Measurements from ENCODE around the gene IGFL1.
"Not testable (repeated sequence)": the region's sequence is repeated elsewhere in the genome, so short reads cannot be mapped to it uniquely, and the experiment has no call there.

Gene IGFL1

DNA sequence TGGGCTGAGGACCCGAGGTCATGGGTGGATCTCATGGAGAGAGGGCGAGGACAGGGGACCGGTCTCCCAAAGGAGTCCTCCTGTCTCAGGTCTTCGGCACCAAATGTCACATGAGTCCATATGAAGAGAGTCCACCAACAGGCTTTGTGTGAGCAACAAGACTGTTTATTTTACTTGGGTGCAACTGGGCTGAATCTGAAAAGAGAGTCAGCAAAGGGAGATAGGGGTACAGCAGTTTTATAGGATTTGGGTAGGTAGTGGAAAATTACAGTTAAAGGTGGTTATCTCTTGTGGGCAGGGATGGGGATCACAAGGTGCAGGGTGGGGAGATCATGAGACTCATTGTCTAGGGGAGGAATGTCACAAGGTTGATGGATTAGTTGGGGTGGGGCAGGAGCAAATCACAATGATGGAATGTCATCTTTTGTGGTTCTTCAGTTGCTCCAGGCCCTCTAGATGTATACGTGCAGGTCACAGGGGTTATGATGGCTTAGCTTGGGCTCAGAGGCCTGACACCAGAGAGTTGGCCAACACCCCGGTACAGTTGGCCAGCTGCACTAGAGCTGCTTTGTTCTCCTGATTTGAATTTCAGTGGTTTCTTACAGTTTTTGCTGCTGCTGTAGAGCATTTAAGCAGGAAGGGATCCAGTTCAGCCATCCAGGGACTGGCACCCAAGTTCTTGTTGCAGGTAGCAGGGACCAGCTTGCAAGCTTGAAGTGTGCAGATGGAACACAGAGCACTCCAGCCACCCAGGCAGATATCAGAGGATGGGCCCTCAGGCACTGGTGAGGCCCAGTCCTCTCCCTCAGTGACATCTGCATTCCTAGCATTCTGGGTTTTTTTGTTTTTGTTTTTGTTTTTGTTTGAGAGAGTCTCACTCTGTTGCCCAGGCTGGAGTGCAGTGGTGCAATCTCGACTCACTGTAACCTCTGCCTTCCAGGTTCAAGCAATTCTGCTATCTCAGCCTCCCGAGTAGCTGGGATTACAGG is 26.4 kb upstream of the IGFL1 start:
- no peak for DNase-seq

DNA sequence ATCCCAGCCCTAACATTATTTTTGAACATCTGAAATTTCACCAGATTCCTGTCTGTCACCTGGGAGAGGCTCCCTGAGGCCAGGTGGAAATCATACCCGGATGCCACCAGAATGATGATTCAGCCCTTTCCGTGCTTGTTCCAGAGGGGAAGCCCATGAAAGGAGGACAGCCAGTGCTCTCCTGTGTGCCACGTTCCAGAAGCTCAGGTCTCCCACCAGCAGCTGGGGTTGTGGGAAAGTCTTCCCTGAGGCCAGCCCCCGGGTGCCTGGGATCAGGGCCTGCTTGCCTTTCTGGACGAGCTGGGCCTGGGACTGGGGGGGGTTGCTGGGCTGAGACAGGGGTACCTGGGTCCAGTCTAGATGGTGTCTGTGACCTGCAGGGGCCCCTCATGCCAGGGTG is 25.5 kb upstream of the IGFL1 start:
- no peak for DNase-seq

- no peak for DNase-seq
Measured at GRCh38 chr19:46205183-46205984, 24.2 kb upstream of the IGFL1 start.

DNA sequence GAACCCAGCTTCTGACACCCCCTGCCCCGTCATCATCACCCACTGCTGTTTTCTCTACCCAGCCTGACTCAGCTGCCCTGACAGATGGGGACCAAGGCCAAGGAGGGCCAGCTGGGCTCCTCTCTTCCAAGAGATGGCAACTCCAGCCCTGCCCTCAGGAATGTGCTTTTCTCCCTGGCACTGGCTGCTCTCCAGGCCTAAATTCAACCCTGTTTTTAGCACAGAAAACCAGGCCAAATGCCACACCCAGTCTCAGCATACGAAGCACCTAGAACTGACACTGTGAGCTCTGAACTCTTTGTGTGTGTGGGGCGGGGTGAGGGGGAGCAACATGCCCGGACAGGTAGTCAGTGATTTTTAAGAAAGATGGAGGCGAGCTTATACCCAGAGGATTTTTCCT is 23.4 kb upstream of the IGFL1 start:
- DNase-seq = no peak

- DNase-seq = no peak
Measured at GRCh38 chr19:46206682-46207081, 22.9 kb upstream of the IGFL1 start.

- not testable (repeated sequence) for DNase-seq
Measured at GRCh38 chr19:46207858-46208257, 21.7 kb upstream of the IGFL1 start.

GRCh38 chr19:46209051-46209450 is 20.5 kb upstream of the IGFL1 start:
- DNase-seq = no peak

GRCh38 chr19:46209472-46209871 is 20.1 kb upstream of the IGFL1 start:
- DNase-seq = no peak

- DNase-seq = no peak
Measured at GRCh38 chr19:46210669-46211068, 18.9 kb upstream of the IGFL1 start.

DNA sequence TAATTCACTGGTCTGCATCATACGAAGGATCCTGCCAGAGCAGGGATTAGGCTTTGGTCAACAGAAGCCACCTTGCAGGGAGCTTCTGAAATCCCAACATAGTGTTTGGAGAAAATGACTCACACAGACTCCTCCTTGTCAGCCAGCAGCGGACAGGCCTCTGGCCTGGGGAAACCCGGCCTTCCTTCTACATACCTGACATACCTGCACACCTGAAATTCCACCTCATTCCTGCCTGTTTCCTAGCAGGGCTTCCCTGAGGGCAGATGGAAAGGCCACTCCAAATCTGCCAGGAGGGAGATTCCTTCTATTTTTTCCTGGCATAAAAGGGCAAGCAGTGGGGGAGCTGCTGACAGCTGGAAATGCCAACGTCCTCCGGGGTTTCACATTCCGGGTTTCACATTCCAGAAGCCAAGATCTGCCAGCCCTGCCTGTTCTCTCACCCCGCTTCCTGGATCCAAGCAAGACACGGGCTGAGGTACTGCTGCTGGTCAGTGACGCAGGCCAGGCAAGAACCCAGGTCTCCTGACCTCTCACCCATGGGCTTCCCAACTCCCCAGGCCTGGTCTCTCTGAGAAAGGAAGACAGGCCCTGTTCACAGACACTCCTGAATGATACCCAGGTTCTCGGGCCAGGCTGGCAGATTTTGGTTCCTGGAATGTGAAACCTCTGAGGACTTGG is 18.2 kb upstream of the IGFL1 start:
- no peak for DNase-seq

DNA sequence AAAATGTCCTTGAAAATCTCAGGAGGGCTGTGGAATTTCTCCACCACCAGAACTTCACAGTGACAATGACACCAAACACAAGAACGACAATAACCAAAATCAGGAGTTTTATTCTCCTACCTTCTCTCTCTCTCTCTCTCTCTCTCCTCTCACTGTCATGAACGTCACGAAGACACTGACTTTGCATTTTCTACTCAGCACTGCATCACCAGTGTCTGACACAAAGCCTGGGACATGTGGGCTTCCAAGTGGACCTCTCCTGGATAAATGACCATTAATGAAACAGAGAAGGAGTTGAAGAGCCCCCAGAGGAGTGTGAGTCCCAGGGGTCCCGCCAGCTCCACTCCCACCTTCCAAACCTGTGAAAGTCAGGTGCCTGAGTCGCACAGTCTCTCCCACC is 16.9 kb upstream of the IGFL1 start:
- not testable (repeated sequence) for DNase-seq

DNA sequence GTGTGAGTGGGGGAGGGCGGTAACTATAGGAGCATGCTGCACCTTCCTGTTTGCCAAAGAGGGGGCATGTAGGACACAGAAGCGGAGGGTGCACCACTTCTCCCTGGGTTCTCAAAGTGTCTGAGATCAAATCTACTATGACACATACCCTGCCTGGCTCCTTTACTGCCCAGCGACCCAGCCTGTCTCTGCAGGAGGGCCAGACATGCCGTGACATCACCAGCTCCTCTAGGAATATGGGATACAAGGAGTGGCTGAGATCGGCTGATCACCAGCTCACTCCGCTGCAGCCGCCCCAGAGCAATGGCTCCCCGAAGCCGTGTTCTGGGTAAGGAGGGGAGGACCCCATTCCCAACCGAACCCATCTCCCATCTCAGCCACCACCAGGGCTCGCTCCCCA is 16.4 kb upstream of the IGFL1 start:
- no peak for DNase-seq

DNA sequence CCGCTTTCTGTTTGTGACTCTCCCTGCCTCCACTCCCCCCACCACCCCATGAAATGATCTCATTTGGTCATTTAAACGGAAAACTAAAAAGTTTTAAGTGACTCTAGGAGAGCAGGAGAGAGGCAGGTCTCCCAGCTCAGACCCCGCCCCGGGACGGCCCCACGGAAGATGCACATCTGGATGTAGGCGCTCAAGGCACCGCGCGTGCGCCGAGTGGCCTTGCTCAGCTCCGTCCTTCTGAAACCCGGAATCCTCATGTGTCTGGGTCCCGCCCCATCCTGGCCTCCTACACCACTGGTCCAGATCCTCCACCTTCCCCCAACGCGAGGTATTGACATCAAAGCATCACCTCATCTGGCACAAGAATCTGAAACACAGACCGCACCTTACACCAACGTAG is 15.7 kb upstream of the IGFL1 start:
- no peak for DNase-seq

DNA sequence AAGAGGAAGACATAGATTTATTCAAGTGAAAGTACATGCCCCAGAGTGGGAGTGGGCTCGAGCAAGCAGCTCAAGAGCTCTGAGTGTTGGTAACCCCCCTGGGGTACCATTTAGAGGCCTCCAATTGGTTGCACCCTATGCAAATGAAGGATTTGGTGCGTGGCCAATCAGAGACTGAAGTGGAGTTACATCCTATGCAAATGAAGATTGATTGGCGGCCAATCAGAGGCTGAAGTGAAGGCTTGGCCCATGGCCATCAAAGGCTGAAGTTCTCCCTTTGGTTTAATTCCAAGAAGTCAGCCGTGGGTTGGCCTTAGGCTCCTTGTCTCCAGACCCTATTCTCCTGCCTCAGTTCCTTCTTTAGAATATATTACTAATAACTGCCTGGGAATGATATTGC is 12.9 kb upstream of the IGFL1 start:
- DNase-seq = no peak

GRCh38 chr19:46217476-46217875 is 12.1 kb upstream of the IGFL1 start:
- DNase-seq = no peak

GRCh38 chr19:46218160-46218559 is 11.4 kb upstream of the IGFL1 start:
- no peak for DNase-seq

GRCh38 chr19:46220038-46220615 is 9.4 kb upstream of the IGFL1 start:
- no peak for DNase-seq

- no peak for DNase-seq
Measured at GRCh38 chr19:46221152-46221551, 8.4 kb upstream of the IGFL1 start.

GRCh38 chr19:46221981-46222610 is 7.4 kb upstream of the IGFL1 start:
- DNase-seq = no peak

GRCh38 chr19:46223787-46224186 is 5.8 kb upstream of the IGFL1 start:
- not testable (repeated sequence) for DNase-seq

GRCh38 chr19:46224773-46225172 is 4.8 kb upstream of the IGFL1 start:
- no peak for DNase-seq

DNA sequence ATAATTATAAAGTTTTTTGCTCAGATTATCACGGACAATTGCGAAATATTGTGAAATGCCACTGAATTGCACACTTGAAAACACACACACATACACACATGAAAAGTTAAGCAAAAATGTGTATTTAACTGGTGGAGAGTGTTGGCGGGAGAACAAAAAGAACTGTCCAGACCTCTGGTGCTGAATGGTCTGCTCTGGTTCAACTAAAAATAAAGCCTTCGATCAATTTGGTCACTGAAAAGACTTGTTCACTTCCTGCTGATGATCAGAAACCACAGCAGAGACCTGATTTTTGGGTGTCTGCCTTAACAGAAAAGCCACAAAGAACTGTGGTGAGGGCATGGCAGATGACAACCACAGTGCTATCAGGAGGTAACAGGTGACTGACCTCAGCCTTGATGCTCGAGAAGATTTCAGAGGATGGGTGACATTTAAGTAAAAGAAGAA is 4.0 kb upstream of the IGFL1 start:
- no peak for DNase-seq

Measured in stimulated activated naive CD4-positive, alpha-beta T cell treated with Interleukin-2 at 50 U/mL for 16 hours (primary cell).